Neuronal stem cell (in vitro differentiated cells): Measurements from ENCODE around the gene SMYD3.

ENCODE experiments used
- DNase-seq: peaks from one replicate; pipeline ENCODE4 v3.0.0-alpha.2; 2013; ENCODE audit warnings: low spot score
- H2AFZ ChIP-seq: one replicate; pipeline ENCODE4 v1.6.1; 2013; ENCODE audit warnings: mild to moderate bottlenecking, low read length, inconsistent platforms
- H2AK5ac ChIP-seq: 2 replicates; pipeline ENCODE4 v1.6.1; 2013; ENCODE audit warnings: low read depth, mild to moderate bottlenecking, inconsistent platforms, low read length, moderate library complexity, mixed read lengths
- H2BK120ac ChIP-seq: 2 replicates; pipeline ENCODE4 v1.6.1; 2013; ENCODE audit warnings: low read depth, mild to moderate bottlenecking, inconsistent platforms, low read length, moderate library complexity, mixed read lengths
- H2BK12ac ChIP-seq: one replicate; pipeline ENCODE4 v1.6.1; 2013; ENCODE audit warnings: low read length, inconsistent platforms
- H2BK15ac ChIP-seq: 2 replicates; pipeline ENCODE4 v1.6.1; 2013; ENCODE audit warnings: mild to moderate bottlenecking, low read length, inconsistent platforms, mixed read lengths
- H2BK5ac ChIP-seq: one replicate; pipeline ENCODE4 v1.6.1; 2013; ENCODE audit warnings: inconsistent platforms, mild to moderate bottlenecking, low read length, moderate library complexity
- H3K14ac ChIP-seq: one replicate; pipeline ENCODE4 v1.6.1; 2013; ENCODE audit warnings: low read length, inconsistent platforms
- H3K18ac ChIP-seq: 2 replicates; pipeline ENCODE4 v1.6.1; 2013; ENCODE audit warnings: low read length, inconsistent platforms
- H3K23ac ChIP-seq: 2 replicates; pipeline ENCODE4 v1.6.1; 2013; ENCODE audit warnings: low read depth, mild to moderate bottlenecking, mixed read lengths, low read length, inconsistent platforms; ENCODE audit not compliant: poor library complexity
- H3K27ac ChIP-seq: replicated peaks from 3 replicates; pipeline ENCODE4 v1.5.1; 2013; ENCODE audit warnings: low read length, inconsistent platforms
- H3K27me3 ChIP-seq, 3 experiments: 2 replicates each; pipeline ENCODE4 v1.6.1; 2013; ENCODE audit warnings: low read length in 3 of 3, mild to moderate bottlenecking in 2 of 3, inconsistent platforms in 1 of 3, low read depth in 1 of 3, mixed read lengths in 1 of 3, moderate library complexity in 1 of 3; ENCODE audit not compliant: control insufficient read depth in 3 of 3, insufficient read depth in 3 of 3
- H3K36me3 ChIP-seq, 2 donors: replicated peaks in 1 of 2; 2 replicates each; pipeline ENCODE4 v1.6.1; 2013; ENCODE audit warnings: low read length in 2 of 2; ENCODE audit not compliant: control insufficient read depth in 2 of 2, insufficient read depth in 2 of 2
- H3K4ac ChIP-seq: 2 replicates; pipeline ENCODE4 v1.6.1; 2013; ENCODE audit warnings: inconsistent platforms, mild to moderate bottlenecking, low read length, moderate library complexity
- H3K4me1 ChIP-seq, 2 donors: 1 replicate in 1 of 2; 2 replicates in 1 of 2; pipeline ENCODE4 v1.6.1; 2013; ENCODE audit warnings: low read length in 2 of 2, low read depth in 1 of 2; ENCODE audit not compliant: control insufficient read depth in 2 of 2, insufficient read depth in 1 of 2
- H3K4me2 ChIP-seq: one replicate; pipeline ENCODE4 v1.6.1; 2013; ENCODE audit warnings: mild to moderate bottlenecking, low read length, inconsistent platforms; ENCODE audit not compliant: insufficient read depth, poor library complexity, severe bottlenecking
- H3K4me3 ChIP-seq, 2 donors: 2 replicates each; pipeline ENCODE4 v1.5.1; 2013; ENCODE audit warnings: low read length in 2 of 2, mild to moderate bottlenecking in 2 of 2, inconsistent platforms in 1 of 2, moderate library complexity in 1 of 2
- H3K79me1 ChIP-seq: one replicate; pipeline ENCODE4 v1.6.1; 2013; ENCODE audit warnings: low read depth, mild to moderate bottlenecking, inconsistent platforms, low read length, moderate library complexity
- H3K9ac ChIP-seq: one replicate; pipeline ENCODE4 v1.6.1; 2013; ENCODE audit warnings: mild to moderate bottlenecking, low read depth, low read length, inconsistent platforms; ENCODE audit not compliant: poor library complexity
- H3K9me3 ChIP-seq, 2 donors: replicated peaks in 1 of 2; 2 replicates each; pipeline versions ENCODE3 to v1.6.1; 2013; ENCODE audit warnings: low read length in 2 of 2, mild to moderate bottlenecking in 2 of 2, inconsistent platforms in 1 of 2, low read depth in 1 of 2, mixed read lengths in 1 of 2, moderate library complexity in 1 of 2; ENCODE audit not compliant: control insufficient read depth in 2 of 2, insufficient read depth in 1 of 2
- H4K8ac ChIP-seq: one replicate; pipeline ENCODE4 v1.6.1; 2013; ENCODE audit warnings: low read depth, mild to moderate bottlenecking, inconsistent platforms, low read length, moderate library complexity
- H4K91ac ChIP-seq: one replicate; pipeline ENCODE4 v1.6.1; 2013; ENCODE audit warnings: low read length, low read depth, mild to moderate bottlenecking, inconsistent platforms; ENCODE audit not compliant: poor library complexity
- WGBS, 2 donors: extraction: QIAGEN DNeasy Blood & Tissue Kit; methylation state at CpG; one replicate each; pipeline ENCODE4 v1.1.7; 2013; ENCODE audit warnings: missing lambda C conversion rate in 2 of 2, mixed read lengths in 1 of 2; ENCODE audit not compliant: insufficient read length in 2 of 2, insufficient replicate concordance in 1 of 2; ENCODE audit errors: extremely low coverage in 2 of 2; 5-methylcytosine and 5-hydroxymethylcytosine counted together

SMYD3 gene

DNA sequence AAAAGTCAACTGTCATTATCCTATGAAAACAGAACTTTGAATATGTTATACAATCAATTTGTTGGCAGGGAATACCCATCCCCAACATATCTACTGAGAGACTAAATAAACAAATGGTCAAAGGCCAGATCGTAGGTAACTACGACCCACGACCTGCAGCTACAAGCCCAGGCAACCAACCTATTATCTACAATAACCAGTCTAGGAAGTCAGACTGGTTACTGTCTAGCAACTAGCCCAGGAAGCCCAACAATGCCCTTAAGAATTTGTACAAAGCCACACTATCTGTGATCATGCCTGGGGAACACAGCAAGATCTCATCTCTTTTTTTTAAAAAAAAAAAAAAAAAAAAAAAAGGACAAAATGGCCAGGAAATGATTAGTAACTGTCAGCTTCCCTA, 58.7 kb downstream of the SMYD3 start:
- H4K8ac ChIP-seq = no peak overlapping the region
- no peak overlapping the region for H2BK5ac ChIP-seq
- no peak overlapping the region for H3K23ac ChIP-seq
- no peak overlapping the region for H3K27ac ChIP-seq
- no peak overlapping the region for H2BK12ac ChIP-seq
- no peaks in the 10 kb centered on the region for H3K4me1 ChIP-seq
- H3K4ac ChIP-seq = no peak overlapping the region
- H3K27me3 ChIP-seq = no peaks in the 10 kb centered on the region
- peaks cover 2% of the 10 kb centered on the region for H3K79me1 ChIP-seq
- no peak overlapping the region for H2AK5ac ChIP-seq
- H2AFZ ChIP-seq = no peak overlapping the region
- no peak overlapping the region for H3K9ac ChIP-seq
- H3K9me3 ChIP-seq = no peaks in the 10 kb centered on the region
- H3K4me3 ChIP-seq = no peak overlapping the region
- no CpG with 5 or more reads among the region's 3 CpGs for WGBS, 2 donors
- H4K91ac ChIP-seq = no peak overlapping the region
- no peak overlapping the region for H3K4me2 ChIP-seq
- H3K14ac ChIP-seq = no peak overlapping the region
- H3K36me3 ChIP-seq = no peaks in the 10 kb centered on the region
- H2BK15ac ChIP-seq = no peak overlapping the region
- no peak for DNase-seq
- no peak overlapping the region for H3K18ac ChIP-seq
- H2BK120ac ChIP-seq = no peak overlapping the region

DNA sequence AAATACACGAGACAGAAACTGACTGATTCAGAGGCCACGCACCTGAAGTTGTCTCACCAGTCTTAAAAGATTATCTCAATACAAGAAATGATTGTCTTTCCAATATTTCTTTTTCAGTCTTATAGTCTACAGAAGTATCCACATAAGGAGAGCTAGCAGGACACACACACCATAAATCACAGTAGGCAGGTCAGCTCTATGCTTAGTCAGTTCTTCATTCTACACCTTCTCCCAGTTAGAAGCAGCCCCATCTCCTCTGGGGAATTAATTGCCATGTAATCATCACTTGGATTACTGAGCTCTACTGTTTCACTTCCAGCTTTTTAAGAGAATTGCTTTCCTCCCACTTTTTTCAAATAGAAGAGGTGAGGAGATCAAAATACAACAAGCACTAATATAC, 59.6 kb downstream of the SMYD3 start:
- WGBS, 2 donors = no CpG with 5 or more reads among the region's 2 CpGs
- H3K14ac ChIP-seq = no peak overlapping the region
- no peak overlapping the region for H4K91ac ChIP-seq
- no peaks in the 10 kb centered on the region for H3K9me3 ChIP-seq
- H3K4me2 ChIP-seq = no peak overlapping the region
- H3K23ac ChIP-seq = no peak overlapping the region
- H3K27ac ChIP-seq = no peak overlapping the region
- no peak overlapping the region for H3K4me3 ChIP-seq
- no peak overlapping the region for H3K18ac ChIP-seq
- H3K27me3 ChIP-seq = no peaks in the 10 kb centered on the region
- H4K8ac ChIP-seq = no peak overlapping the region
- H3K4me1 ChIP-seq = no peaks in the 10 kb centered on the region
- no peak for DNase-seq
- no peak overlapping the region for H3K9ac ChIP-seq
- H2BK120ac ChIP-seq = no peak overlapping the region
- H3K79me1 ChIP-seq = peaks cover 2% of the 10 kb centered on the region
- no peak overlapping the region for H2BK5ac ChIP-seq
- H2AFZ ChIP-seq = no peak overlapping the region
- H3K36me3 ChIP-seq = no peaks in the 10 kb centered on the region
- no peak overlapping the region for H2BK12ac ChIP-seq
- H2BK15ac ChIP-seq = no peak overlapping the region
- no peak overlapping the region for H2AK5ac ChIP-seq
- no peak overlapping the region for H3K4ac ChIP-seq

DNA sequence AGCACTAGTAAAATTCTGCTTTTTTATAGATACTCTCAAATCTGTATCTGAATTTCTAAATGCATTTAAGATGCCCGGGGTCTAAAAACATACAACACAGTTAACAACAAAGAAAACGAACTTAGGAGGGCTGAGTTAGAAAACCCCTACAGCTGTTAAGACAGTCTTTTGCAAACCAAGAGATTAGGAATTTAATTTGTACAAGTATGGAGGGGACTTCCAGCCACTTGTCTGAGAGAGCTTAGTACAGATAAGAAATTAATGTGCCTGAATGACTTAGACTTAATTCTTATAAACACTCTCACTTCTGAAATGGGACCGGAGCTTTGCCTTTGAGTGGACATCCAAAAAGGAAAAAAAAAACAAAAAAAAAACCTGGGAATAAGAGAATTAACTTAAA, 61.6 kb downstream of the SMYD3 start:
- Histone ChIP-seq H3K14ac (no peak overlapping the region), H4K8ac (no peak overlapping the region), H3K4me2 (no peak overlapping the region), H3K23ac (no peak overlapping the region), H3K27ac (no peak overlapping the region), H2AFZ (no peak overlapping the region), H2AK5ac (no peak overlapping the region), H2BK15ac (no peak overlapping the region), H3K4ac (no peak overlapping the region), H3K9me3 (no peaks in the 10 kb centered on the region), H2BK12ac (no peak overlapping the region), H3K9ac (no peak overlapping the region), H3K18ac (no peak overlapping the region), H3K4me1 (no peaks in the 10 kb centered on the region), H2BK5ac (no peak overlapping the region), H3K36me3 (no peaks in the 10 kb centered on the region), H2BK120ac (no peak overlapping the region), H4K91ac (no peak overlapping the region), H3K27me3 (no peaks in the 10 kb centered on the region), H3K4me3 (no peak overlapping the region), H3K79me1 (no peaks in the 10 kb centered on the region)
- no CpG with 5 or more reads among the region's 3 CpGs for WGBS, 2 donors
- DNase-seq = no peak

DNA sequence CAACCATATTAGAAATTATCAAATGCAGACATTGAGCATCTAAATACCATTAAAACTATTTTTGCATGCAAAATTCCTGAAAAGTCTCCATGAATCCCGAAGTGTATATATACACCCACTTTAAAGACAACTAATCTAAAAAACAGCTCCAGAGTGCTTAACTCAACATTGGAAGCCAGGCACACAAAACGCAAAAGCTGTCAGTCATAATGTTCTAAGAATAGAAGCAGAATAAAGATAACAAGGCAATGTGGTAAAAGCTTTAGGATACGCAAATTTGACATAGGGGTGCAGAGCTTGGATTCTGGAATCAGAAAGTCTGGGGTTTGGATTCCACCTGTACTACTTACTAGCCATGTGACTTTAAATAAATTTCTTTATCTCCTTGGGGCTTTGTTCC, 62.5 kb downstream of the SMYD3 start:
- no peak overlapping the region for H3K27ac ChIP-seq
- no peak overlapping the region for H3K4me3 ChIP-seq
- no peak overlapping the region for H2BK120ac ChIP-seq
- H3K27me3 ChIP-seq = no peaks in the 10 kb centered on the region
- no peak overlapping the region for H3K9ac ChIP-seq
- H2BK5ac ChIP-seq = no peak overlapping the region
- WGBS, 2 donors = no CpG with 5 or more reads among the region's 3 CpGs
- H3K4ac ChIP-seq = no peak overlapping the region
- H3K36me3 ChIP-seq = no peaks in the 10 kb centered on the region
- no peak overlapping the region for H2BK15ac ChIP-seq
- H3K9me3 ChIP-seq = no peaks in the 10 kb centered on the region
- H3K18ac ChIP-seq = no peak overlapping the region
- no peak overlapping the region for H3K23ac ChIP-seq
- H3K4me2 ChIP-seq = no peak overlapping the region
- H2AK5ac ChIP-seq = no peak overlapping the region
- no peak overlapping the region for H4K91ac ChIP-seq
- no peak for DNase-seq
- H2BK12ac ChIP-seq = no peak overlapping the region
- H2AFZ ChIP-seq = no peak overlapping the region
- no peaks in the 10 kb centered on the region for H3K4me1 ChIP-seq
- H4K8ac ChIP-seq = no peak overlapping the region
- H3K79me1 ChIP-seq = no peaks in the 10 kb centered on the region
- H3K14ac ChIP-seq = no peak overlapping the region
